SK-MEL-5 (cell line): Measurements from ENCODE around the gene LAMA4. TPM values are rescaled to one million over a fixed set of nuclear protein-coding genes. Genes with fewer than 3 reads are reported as not detected.

Experiments
- DNase-seq: peaks from one replicate; pipeline ENCODE4 v3.0.0-alpha.2; 2016; ENCODE audit warnings: low read depth, low spot score
- in situ Hi-C: cut with HindIII; loops from 2 replicates; pipeline ENCODE4 v1.10.0; 2016; ENCODE audit warnings: low sequenced_read_pairs, high pct_unique_total_duplicates, low pct_unique_long_range_greater_than_20kb
- total RNA-seq: library from RNA; depleted of rRNA; stranded (reverse); fragments of >200 nt; shearing (Covaris generic); gene quantifications from 2 replicates; pipeline ENCODE4 v1.2.3, GENCODE V29; 2014

The LAMA4 gene
- total RNA-seq, 1 experiment from 2014 or later = 48.9 TPM

DNA sequence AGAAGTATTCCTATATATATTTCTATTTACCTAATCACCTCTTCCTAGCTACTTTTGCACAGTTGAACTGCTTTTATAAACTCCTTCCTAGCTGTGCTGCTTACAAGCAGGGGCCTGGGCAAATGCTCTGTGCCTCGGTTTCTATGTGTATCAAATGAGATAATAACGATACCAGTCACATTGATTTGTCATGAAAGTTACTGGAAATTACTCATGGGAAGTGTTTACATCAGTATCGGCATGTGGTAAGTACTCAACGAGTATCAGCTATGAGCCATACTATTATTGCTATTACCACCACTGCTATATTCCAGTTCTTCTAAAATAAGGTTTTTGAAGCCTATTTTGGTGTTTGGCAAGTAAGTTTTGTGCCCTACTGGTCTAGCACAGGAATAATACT lies 4.9 kb downstream of the LAMA4 start:
- no peak for DNase-seq
- in situ Hi-C loops = no loop called here

- no peak for DNase-seq
- in situ Hi-C loops = no loop called here
These were observed 7.1 kb downstream of the LAMA4 start for GRCh38 chr6:112247275-112247674.

GRCh38 chr6:112245511-112246203 lies 8.7 kb downstream of the LAMA4 start:
- no peak for DNase-seq
- in situ Hi-C loops = no loop called here

DNA sequence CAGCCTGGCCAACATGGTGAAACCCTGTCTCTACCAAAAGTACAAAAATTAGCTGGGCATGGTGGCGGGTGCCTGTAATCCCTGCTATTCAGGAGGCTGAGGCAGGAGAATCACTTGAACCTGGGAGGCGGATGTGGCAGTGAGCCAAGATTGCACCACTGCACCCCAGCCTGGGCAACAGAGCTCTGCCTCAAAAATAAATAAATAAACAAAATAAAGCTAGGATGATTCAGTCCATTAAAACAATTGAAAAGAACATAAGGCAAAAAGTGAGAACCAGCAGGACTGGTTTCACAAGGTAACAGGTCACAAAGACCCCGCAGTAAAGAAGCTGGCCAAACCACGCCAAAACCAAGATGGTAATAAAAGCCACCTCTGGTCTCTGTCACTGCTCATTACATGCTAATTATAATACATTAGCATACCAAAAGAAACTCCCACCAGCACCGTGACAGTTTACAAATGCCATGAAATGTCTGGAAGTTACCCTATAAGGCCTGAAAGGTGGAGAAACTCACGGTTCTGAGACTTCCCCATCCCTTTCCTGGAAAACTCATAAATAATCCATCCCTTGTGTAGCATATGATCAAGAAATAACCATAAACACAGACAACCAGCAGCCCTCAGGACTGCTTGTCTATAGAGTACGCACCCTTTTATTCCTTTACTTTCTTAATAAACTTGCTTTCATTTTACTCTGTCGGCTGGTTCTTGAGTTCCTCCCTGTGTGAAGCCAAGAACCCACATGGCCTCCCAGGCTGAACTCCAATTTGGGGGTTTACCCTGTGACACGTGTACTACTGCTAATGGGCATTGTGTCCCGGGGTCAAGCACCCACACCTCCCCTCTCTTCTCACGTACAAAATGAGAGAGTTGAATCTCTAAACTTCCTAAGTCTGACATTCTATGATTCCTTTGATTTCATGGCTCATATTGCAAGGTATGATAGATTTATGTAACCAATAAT lies 10.2 kb downstream of the LAMA4 start:
- no peak for DNase-seq

DNA sequence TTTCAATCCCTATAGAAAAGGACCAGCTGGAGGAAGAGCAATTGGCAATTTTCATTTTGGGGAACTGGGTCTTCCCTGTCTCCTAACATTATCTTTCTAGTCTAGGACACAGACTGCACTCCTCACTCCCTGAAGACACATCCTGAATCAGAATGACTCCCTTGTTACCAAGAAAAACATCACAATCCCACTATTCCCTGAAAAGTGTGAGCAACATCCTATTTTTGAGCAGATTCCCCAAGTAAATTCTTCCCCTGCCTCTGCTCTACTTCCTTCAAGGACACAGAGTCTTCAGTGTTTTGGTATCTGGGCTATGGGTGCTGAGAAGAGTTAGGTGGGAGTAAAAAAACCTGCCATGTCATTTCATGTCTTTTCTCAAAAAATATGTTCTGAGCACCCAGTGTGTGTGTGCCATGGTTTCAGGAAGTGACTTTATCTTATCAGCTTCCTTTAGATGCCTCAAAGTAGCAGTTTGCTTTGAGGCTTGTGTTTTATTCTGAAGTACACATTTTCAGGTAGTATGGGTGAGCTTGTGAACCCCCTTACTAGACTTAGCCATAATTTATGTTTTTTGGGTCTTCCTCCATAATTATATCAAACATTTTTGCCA lies 12.4 kb downstream of the LAMA4 start:
- in situ Hi-C loops = no loop called here
- no peak for DNase-seq

More for the DNA sequence above, 10.2 kb downstream of the LAMA4 start:
- in situ Hi-C loops = no loop called here

DNA sequence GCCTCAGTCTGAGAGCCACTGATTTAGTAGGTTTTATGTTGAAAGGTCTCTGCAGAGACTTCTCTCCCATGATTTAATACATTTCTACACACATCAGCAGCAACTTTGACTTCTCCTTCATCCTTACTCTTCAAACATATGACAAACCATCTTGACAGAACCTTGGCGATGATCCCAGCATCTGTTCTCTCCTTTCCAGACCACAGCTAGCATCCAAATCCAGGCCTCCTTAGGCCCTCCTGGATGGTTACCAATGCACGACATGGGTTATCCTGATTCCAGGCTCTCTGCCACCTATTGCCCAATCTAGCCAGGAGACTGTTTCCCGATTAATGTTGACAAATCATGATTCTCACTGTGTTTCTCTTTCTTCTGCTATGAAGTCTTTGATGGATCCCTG lies 16.8 kb downstream of the LAMA4 start:
- DNase-seq = no peak
- in situ Hi-C loops = no loop called here

GRCh38 chr6:112237066-112237465 lies 17.3 kb downstream of the LAMA4 start:
- no peak for DNase-seq
- in situ Hi-C loops = no loop called here

GRCh38 chr6:112235956-112236355 lies 18.4 kb downstream of the LAMA4 start:
- in situ Hi-C loops = no loop called here
- no peak for DNase-seq

DNA sequence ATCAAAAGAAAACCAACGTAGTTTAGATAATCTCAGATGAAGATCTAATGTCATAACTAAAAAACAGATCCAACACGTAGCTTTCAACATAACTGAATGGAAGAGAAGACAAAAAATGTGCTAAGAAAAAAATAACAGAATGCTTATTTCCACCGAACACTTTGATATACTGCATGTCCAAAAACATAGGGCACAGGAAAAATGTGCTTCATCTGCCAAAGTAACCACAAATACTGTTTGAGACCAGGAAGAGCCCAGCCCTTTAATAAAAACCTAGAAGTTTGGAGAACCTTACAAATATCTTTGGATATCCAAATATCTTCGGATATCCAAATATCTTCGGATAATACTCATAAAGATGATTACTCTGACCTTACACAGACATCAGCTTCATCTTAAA lies 19.8 kb downstream of the LAMA4 start:
- no peak for DNase-seq
- in situ Hi-C loops = no loop called here

DNA sequence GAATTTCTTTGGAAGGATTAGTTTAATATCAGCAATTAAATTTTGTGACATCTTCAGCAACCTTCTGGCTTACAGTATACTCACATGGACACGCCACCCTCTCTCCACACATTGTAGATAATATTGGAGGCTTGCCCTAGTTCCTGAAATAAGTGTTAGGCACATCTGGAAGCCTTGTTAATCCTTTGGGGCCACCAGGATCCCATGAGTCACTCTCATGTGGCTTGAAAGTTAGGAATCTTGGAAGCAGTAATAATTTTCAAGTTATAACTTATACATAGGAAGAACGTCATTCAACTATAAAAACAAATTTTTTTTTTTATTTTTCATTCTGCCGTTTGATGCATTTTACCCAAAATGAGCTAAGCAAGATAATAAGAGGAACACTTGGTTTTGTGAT lies 20.5 kb downstream of the LAMA4 start:
- DNase-seq = no peak

GRCh38 chr6:112232845-112233256 lies 21.5 kb downstream of the LAMA4 start:
- no peak for DNase-seq
- in situ Hi-C loops = no loop called here

More for the DNA sequence above, 20.5 kb downstream of the LAMA4 start:
- in situ Hi-C loops = no loop called here

GRCh38 chr6:112231594-112232060 lies 22.7 kb downstream of the LAMA4 start:
- DNase-seq = no peak
- in situ Hi-C loops = no loop called here

- in situ Hi-C loops = no loop called here
- no peak for DNase-seq
These were observed 23.2 kb downstream of the LAMA4 start for GRCh38 chr6:112231164-112231563.

- no peak for DNase-seq
- in situ Hi-C loops = no loop called here
These were observed 25.7 kb downstream of the LAMA4 start for GRCh38 chr6:112228480-112229332.

DNA sequence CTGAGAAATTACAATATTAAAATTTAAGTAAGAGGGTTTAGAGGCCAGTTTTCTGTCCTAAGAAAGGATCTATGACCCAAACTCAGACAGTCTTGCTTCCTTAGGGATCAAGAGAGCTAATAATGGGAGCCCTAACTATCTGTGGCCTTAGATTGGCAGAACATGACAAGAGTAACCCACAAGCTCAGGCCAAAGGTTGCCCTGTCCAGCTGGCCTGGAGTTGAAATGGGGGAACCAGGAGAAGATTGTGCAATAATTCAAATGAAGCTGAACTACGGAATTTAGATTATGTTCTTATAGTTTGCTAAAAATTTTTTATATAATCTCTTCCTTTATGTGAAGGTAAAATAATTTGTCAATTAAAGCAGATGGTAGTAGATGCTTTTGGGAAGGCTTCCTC lies 26.4 kb downstream of the LAMA4 start:
- in situ Hi-C loops = no loop called here
- no peak for DNase-seq

DNA sequence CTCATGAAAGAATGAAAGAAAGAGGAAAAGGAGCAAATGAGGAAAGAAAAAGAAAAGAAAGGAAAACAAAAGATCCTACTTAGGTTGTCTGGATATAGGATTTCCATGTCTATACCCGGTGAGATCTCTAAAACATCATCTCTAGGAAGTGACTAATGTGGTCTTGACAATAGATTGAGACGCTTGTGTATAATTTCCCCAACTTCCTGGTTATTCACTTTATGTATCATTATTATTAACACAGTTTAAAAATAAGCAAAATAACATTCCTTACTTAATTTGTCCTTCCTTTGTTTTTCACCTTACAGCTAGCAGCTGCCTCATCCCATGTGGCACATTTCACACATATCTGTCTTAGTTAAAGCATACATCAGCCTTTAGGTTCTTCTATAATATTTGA lies 27.0 kb downstream of the LAMA4 start:
- DNase-seq = no peak
- in situ Hi-C loops = no loop called here

GRCh38 chr6:112225691-112226090 lies 28.7 kb downstream of the LAMA4 start:
- in situ Hi-C loops = no loop called here
- DNase-seq = no peak
